CD4-positive, alpha-beta T cell treated with Interleukin-15 for 1 hour (primary cell): Measurements from ENCODE around the gene KREMEN2.
A peak's percentile ranks its signal among the peaks of the same experiment; 100 is the strongest.
"Not testable (repeated sequence)": the region's sequence is repeated elsewhere in the genome, so short reads cannot be mapped to it uniquely, and the experiment has no call there.

Experiments
- DNase-seq: peaks from one replicate; pipeline ENCODE4 v3.0.0-alpha.2; 2020

KREMEN2 gene

GRCh38 chr16:2942045-2942444 lies 22.0 kb upstream of the KREMEN2 start:
- DNase-seq = no peak

GRCh38 chr16:2943716-2944115 lies 20.4 kb upstream of the KREMEN2 start:
- not testable (repeated sequence) for DNase-seq

GRCh38 chr16:2946649-2947048 lies 17.4 kb upstream of the KREMEN2 start:
- DNase-seq = no peak

- DNase-seq = no peak
These were observed 15.0 kb upstream of the KREMEN2 start for GRCh38 chr16:2948807-2949704.

GRCh38 chr16:2949705-2950352 lies 14.2 kb upstream of the KREMEN2 start:
- no peak for DNase-seq

- DNase-seq = no peak
These were observed 13.7 kb upstream of the KREMEN2 start for GRCh38 chr16:2950353-2950724.

- no peak for DNase-seq
These were observed 13.3 kb upstream of the KREMEN2 start for GRCh38 chr16:2950773-2951172.

GRCh38 chr16:2952679-2953078 lies 11.4 kb upstream of the KREMEN2 start:
- DNase-seq = no peak

GRCh38 chr16:2953706-2954627 lies 10.1 kb upstream of the KREMEN2 start:
- no peak for DNase-seq

GRCh38 chr16:2954656-2955381 lies 9.3 kb upstream of the KREMEN2 start:
- no peak for DNase-seq

GRCh38 chr16:2955438-2955778 lies 8.7 kb upstream of the KREMEN2 start:
- DNase-seq = no peak

GRCh38 chr16:2955779-2956578 lies 8.1 kb upstream of the KREMEN2 start:
- no peak for DNase-seq

GRCh38 chr16:2956579-2956956 lies 7.5 kb upstream of the KREMEN2 start:
- DNase-seq = no peak

GRCh38 chr16:2959206-2959605 lies 4.9 kb upstream of the KREMEN2 start:
- no peak for DNase-seq

- DNase-seq = no peak
These were observed 3.7 kb upstream of the KREMEN2 start for GRCh38 chr16:2960183-2961010.

GRCh38 chr16:2962334-2963073 lies 1.6 kb upstream of the KREMEN2 start:
- DNase-seq = no peak

- DNase-seq = peak; percentile 57
These were observed 877 bp upstream of the KREMEN2 start for GRCh38 chr16:2963074-2963722.

GRCh38 chr16:2964475-2965336 lies 631 bp downstream of the KREMEN2 start:
- peak; percentile 69 for DNase-seq
